HUES48 (cell line): ENCODE data around the gene CRYGC.

ENCODE experiments used
- H3K27ac ChIP-seq: one replicate; pipeline ENCODE4 v1.7.0; 2013; ENCODE audit warnings: low read depth, low read length, inconsistent platforms
- H3K27me3 ChIP-seq: 2 replicates; pipeline ENCODE4 v1.6.1; 2013; ENCODE audit warnings: mild to moderate bottlenecking, low read length; ENCODE audit not compliant: control insufficient read depth, insufficient read depth
- H3K36me3 ChIP-seq: 2 replicates; pipeline ENCODE4 v1.6.1; 2013; ENCODE audit warnings: low read length; ENCODE audit not compliant: control insufficient read depth, insufficient read depth
- H3K4me1 ChIP-seq: 2 replicates; pipeline ENCODE4 v1.6.1; 2013; ENCODE audit warnings: mild to moderate bottlenecking, low read length; ENCODE audit not compliant: control insufficient read depth, insufficient read depth
- H3K4me3 ChIP-seq: 2 replicates; pipeline ENCODE4 v1.5.1; 2013; ENCODE audit warnings: mild to moderate bottlenecking, low read depth, low read length
- H3K9ac ChIP-seq: 2 replicates; pipeline ENCODE4 v1.6.1; 2013; ENCODE audit warnings: mild to moderate bottlenecking, low read depth, low read length, moderate library complexity
- H3K9me3 ChIP-seq: 2 replicates; pipeline ENCODE4 v1.6.1; 2013; ENCODE audit warnings: low read length; ENCODE audit not compliant: control insufficient read depth, insufficient read depth

Gene CRYGC

DNA sequence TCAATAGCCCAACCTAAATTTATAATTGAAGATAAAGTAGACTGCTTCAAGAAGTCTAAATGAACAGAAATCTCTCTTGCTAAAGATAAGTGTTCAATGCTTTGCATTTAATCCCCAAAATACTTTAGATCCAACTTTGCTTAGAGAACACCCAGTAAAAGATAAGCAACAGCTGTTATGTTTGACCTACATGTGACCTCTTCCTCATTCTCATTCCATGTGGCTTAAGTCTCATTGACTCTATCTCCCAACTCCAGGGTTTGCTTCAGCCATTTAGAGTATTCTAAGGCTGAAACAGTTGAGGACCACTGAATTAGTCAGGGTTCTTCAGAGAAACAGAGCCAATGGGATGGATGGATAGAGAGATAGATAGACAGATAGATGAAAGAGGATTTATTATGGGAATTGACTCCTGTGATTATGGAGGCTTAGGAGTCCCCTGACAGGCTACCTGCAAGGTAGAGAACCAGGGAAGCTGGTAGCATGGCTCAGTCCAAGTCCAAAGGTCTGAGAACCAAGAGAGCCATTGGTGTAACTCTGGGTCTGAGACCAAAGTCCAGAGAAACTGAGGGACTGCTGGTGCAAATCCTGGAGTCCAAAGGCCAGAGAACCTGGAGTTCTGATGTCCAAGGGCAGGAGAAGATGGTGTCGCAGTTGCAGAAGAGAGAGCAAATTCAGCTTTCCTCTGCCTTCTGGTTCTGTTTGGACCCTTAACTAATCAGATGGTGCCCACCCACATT lies 37.4 kb downstream of the CRYGC start:
- Histone ChIP-seq H3K4me1 (no peaks in the 10 kb centered on the region), H3K9ac (no peak overlapping the region), H3K36me3 (no peaks in the 10 kb centered on the region), H3K9me3 (no peaks in the 10 kb centered on the region), H3K27me3 (no peaks in the 10 kb centered on the region), H3K27ac (no peak overlapping the region), H3K4me3 (no peak overlapping the region)

DNA sequence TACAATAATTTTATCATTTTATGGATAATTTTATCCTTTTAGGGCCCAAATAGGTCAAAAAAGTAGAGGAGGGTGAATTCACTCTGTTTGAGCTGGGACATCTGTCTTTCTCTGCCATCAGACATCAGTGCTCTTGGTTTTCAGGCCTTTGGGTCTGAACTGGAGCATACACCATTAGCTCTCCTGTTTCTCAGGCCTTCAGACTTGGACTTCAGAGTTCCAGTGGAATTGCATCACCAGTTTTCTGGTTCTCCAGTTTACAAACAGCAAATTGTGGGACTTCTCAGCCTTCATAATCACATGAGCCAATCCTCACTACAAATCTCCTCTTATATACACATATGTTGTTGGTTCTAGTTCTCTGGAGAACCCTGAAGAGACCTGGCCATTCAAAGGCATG lies 39.2 kb downstream of the CRYGC start:
- H3K36me3 ChIP-seq = no peaks in the 10 kb centered on the region
- no peaks in the 10 kb centered on the region for H3K9me3 ChIP-seq
- H3K4me3 ChIP-seq = no peak overlapping the region
- H3K4me1 ChIP-seq = no peaks in the 10 kb centered on the region
- no peaks in the 10 kb centered on the region for H3K27me3 ChIP-seq
- H3K9ac ChIP-seq = no peak overlapping the region
- H3K27ac ChIP-seq = no peak overlapping the region

DNA sequence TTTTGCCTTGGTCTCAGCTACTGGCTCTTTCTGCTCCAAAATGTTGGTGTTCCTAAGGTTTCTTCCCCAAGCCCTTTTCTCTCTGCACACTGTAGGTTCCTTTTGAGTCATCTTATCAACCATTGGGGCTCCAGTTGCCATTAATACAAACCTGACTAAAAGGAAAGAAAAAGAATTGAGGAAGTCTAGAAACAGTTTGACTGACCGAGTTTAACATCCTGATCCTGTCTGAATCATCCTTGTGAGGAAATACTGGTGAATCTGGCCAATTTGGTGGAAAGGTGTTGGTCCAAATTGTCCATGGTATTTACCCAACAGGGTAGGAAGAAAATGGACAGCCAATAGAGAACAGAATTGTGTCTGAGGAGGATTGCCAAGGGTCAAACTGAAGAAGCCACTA lies 43.6 kb downstream of the CRYGC start:
- Histone ChIP-seq H3K36me3 (no peaks in the 10 kb centered on the region), H3K9me3 (no peaks in the 10 kb centered on the region), H3K27me3 (no peaks in the 10 kb centered on the region), H3K4me3 (no peak overlapping the region), H3K27ac (no peak overlapping the region), H3K4me1 (no peaks in the 10 kb centered on the region), H3K9ac (no peak overlapping the region)

DNA sequence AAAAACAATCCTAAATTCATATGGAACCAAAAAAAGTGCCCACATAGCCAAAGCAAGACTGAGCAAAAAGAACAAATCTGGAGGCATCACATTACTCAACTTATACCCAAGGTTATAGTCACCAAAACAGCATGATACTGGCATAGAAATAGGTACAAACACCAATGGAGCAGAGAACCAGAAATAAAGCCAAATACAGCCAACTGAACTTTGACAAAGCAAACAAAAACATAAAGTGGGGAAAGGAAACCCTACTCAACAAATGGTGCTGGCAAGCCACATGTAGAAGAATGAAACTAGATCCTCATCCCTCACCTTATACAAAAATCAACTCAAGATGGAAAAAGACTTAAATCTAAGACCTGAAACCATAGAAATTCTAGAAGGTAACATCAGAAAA lies 45.8 kb downstream of the CRYGC start:
- H3K4me3 ChIP-seq = no peak overlapping the region
- H3K9ac ChIP-seq = no peak overlapping the region
- H3K9me3 ChIP-seq = no peaks in the 10 kb centered on the region
- no peaks in the 10 kb centered on the region for H3K36me3 ChIP-seq
- no peaks in the 10 kb centered on the region for H3K27me3 ChIP-seq
- H3K4me1 ChIP-seq = no peaks in the 10 kb centered on the region
- no peak overlapping the region for H3K27ac ChIP-seq
